Measurements from ENCODE around the gene FAM149A. TPM values are rescaled to one million over a fixed set of nuclear protein-coding genes. Genes with fewer than 3 reads are reported as not detected.
A peak's percentile ranks its signal among the peaks of the same experiment; 100 is the strongest.

The FAM149A gene
- total RNA-seq, 5 donors from 2014 or later (not counting 1 experiment from before 2014, with no cell fraction given) = 0.57 to 3.2 (median 1.1) TPM

DNA sequence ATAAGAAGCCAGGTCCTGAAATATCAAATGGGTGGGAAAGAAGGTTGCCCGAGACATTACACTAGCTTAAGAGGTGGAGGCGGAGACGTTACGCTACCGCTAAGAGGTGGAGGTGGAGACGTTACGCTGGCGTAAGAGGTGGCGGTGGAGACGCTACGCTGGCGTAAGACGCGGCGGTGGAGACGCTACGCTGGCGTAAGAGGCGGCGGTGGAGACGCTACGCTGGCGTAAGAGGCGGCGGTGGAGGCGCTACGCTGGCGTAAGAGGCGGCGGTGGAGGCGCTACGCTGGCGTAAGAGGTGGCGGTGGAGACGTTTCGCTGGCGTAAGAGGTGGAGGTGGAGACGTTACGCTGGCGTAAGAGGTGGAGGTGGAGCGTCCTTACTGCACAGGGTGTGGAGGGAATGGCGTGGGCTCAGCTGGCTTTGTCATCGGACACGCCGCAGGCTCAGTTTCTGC lies 99.6 kb downstream of the FAM149A start:
- CTCF ChIA-PET = interaction anchor here (0.7 to 2.1 kb wide), 8 partner anchors 8 to 776 kb away, joined by 4 to 17 read pairs (median 6); partner anchors contain the start of gene CYP4V2 (in 1 of the 2)
- POLR2A ChIA-PET = interaction anchor here in 1 of 2 donors (0.9 to 1.4 kb wide), 2 partner anchors 13 to 16 kb away, joined by 4 to 15 read pairs; partner anchors contain the start of gene CYP4V2
- Mint-ChIP-seq H3K36me3 (peaks cover 7% of the 10 kb centered on the region), H3K27me3 (no peaks in the 10 kb centered on the region), H3K9me3 (peaks cover 4 to 7% (median 4%) of the 10 kb centered on the region in 3 donors), H3K27ac (peak overlapping the region in 1 of 2 donors; percentile 9), H3K4me3 (peak overlapping the region in 1 of 3 donors; percentile 71), H3K4me1 (peaks cover 8 to 32% (median 13%) of the 10 kb centered on the region in 3 donors)
- 34% methylated on average over 23 of the region's 45 CpGs for WGBS (ENCODE audit: insufficient coverage)
- Histone ChIP-seq H3K4me1 (ENCODE audit: control insufficient read depth in 1 of 2, extremely low read depth in 1 of 2, insufficient read depth in 2 of 2, low read length in 2 of 2) (no peaks in the 10 kb centered on the region), H3K27ac (ENCODE audit: low read length) (peak overlapping the region; percentile 95), H3K27me3 (replicated peaks in 1 of 2; ENCODE audit: control insufficient read depth in 2 of 2, extremely low read depth in 1 of 2, insufficient read depth in 2 of 2, low read length in 1 of 2) (no peaks in the 10 kb centered on the region), H3K9me3 (no peaks in the 10 kb centered on the region), H3K4me3 (ENCODE audit: control insufficient read depth in 1 of 2, extremely low read depth in 1 of 2, low read length in 1 of 2) (peak overlapping the region in 1 of 2 donors; percentile 49), H3K36me3 (ENCODE audit: control insufficient read depth in 2 of 2, extremely low read depth in 1 of 2, insufficient read depth in 1 of 2, low read length in 1 of 2) (peaks cover 2% of the 10 kb centered on the region in 2 donors)
- ATAC-seq (replicated peaks in 1 of 4) (peak; percentile 52 to 84 (median 66)), DNase-seq (peak in 23 of 35 experiments; percentile 4 to 81 (median 52))

DNA sequence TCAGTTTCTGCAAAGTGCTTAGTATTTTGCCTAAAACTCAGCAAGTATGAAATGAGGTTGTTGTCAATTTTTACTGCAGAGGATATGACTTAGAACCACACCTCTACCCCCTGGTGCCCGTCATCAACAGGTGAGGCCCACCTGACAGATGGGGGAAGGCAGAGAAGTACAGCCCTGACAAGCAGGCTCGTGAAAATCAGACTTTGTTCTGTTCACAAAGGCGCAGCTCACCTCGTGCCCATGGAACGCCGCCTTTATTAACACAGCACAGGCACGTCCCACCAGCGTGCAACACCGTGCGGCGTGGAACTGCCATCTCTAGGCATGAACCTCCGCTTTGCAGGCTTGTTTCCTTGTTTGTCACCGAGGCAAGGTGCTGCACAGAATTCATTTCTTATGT lies 100.2 kb downstream of the FAM149A start:
- H3K27me3 Mint-ChIP-seq = no peaks in the 10 kb centered on the region
- WGBS (ENCODE audit: insufficient coverage) = 90% methylated on average over 12 of the region's 13 CpGs
- Histone ChIP-seq H3K4me3 (ENCODE audit: control insufficient read depth in 1 of 2, extremely low read depth in 1 of 2, low read length in 1 of 2) (peak overlapping the region in 1 of 2 donors; percentile 49), H3K27me3 (replicated peaks in 1 of 2; ENCODE audit: control insufficient read depth in 2 of 2, extremely low read depth in 1 of 2, insufficient read depth in 2 of 2, low read length in 1 of 2) (no peaks in the 10 kb centered on the region), H3K4me1 (ENCODE audit: control insufficient read depth in 1 of 2, extremely low read depth in 1 of 2, insufficient read depth in 2 of 2, low read length in 2 of 2) (no peaks in the 10 kb centered on the region), H3K36me3 (ENCODE audit: control insufficient read depth in 2 of 2, extremely low read depth in 1 of 2, insufficient read depth in 1 of 2, low read length in 1 of 2) (peaks cover 4 to 6% of the 10 kb centered on the region in 2 donors), H3K9me3 (peaks cover under 1% of the 10 kb centered on the region), H3K27ac (ENCODE audit: low read length) (peak overlapping the region; percentile 95)
- H3K36me3 Mint-ChIP-seq = peaks cover 13% of the 10 kb centered on the region
- DNase-seq = peak in 6 of 35 experiments; percentile 21 to 60 (median 36)
- peaks cover 4 to 7% (median 7%) of the 10 kb centered on the region in 3 donors for H3K9me3 Mint-ChIP-seq
- ATAC-seq (replicated peaks in 1 of 4) = peak in 1 of 4 experiments; percentile 52
- peaks cover 8 to 32% (median 13%) of the 10 kb centered on the region in 3 donors for H3K4me1 Mint-ChIP-seq
- POLR2A ChIA-PET = no interaction called here
- peak overlapping the region in 1 of 3 donors; percentile 71 for H3K4me3 Mint-ChIP-seq
- CTCF ChIA-PET = interaction anchor here in 1 of 2 donors (1.5 to 2.1 kb wide), 3 partner anchors 13 to 137 kb away, joined by 6 to 17 read pairs (median 6); partner anchors contain the start of gene CYP4V2
- H3K27ac Mint-ChIP-seq = no peak overlapping the region

DNA sequence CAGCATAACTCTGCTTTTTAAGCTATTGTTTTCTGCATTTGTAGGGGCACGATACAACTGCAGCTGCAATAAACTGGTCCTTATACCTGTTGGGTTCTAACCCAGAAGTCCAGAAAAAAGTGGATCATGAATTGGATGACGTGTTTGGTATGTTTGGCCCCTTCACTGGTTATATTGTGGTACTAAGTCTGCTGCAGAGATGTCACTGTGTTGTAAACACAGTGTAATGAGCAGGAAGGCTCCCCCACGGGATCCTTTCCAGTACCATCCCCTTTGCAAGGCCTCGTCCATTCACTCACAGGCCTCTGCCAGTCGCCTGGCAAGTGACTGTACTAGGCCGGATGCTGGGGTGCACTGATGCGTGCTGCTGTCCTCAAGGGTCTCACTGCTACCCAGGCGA lies 100.7 kb downstream of the FAM149A start:
- Histone ChIP-seq H3K27me3 (replicated peaks in 1 of 2; ENCODE audit: control insufficient read depth in 2 of 2, extremely low read depth in 1 of 2, insufficient read depth in 2 of 2, low read length in 1 of 2) (no peaks in the 10 kb centered on the region), H3K4me3 (ENCODE audit: control insufficient read depth in 1 of 2, extremely low read depth in 1 of 2, low read length in 1 of 2) (no peak overlapping the region), H3K27ac (ENCODE audit: low read length) (peak overlapping the region; percentile 95), H3K4me1 (ENCODE audit: control insufficient read depth in 1 of 2, extremely low read depth in 1 of 2, insufficient read depth in 2 of 2, low read length in 2 of 2) (no peaks in the 10 kb centered on the region), H3K9me3 (peaks cover 3% of the 10 kb centered on the region), H3K36me3 (ENCODE audit: control insufficient read depth in 2 of 2, extremely low read depth in 1 of 2, insufficient read depth in 1 of 2, low read length in 1 of 2) (peaks cover 4 to 6% of the 10 kb centered on the region in 2 donors)
- H3K36me3 Mint-ChIP-seq = peaks cover 18% of the 10 kb centered on the region
- H3K9me3 Mint-ChIP-seq = peaks cover 4 to 7% (median 7%) of the 10 kb centered on the region in 3 donors
- H3K4me3 Mint-ChIP-seq = peak overlapping the region in 1 of 3 donors; percentile 71
- 96% methylated on average over 4 of the region's 8 CpGs for WGBS (ENCODE audit: insufficient coverage)
- no peak for DNase-seq
- H3K4me1 Mint-ChIP-seq = peaks cover 8 to 32% (median 13%) of the 10 kb centered on the region in 3 donors
- no peak overlapping the region for H3K27ac Mint-ChIP-seq
- ChIA-PET CTCF (no interaction called here), POLR2A (no interaction called here)
- H3K27me3 Mint-ChIP-seq = no peaks in the 10 kb centered on the region
- no peak for ATAC-seq (replicated peaks in 1 of 4)

DNA sequence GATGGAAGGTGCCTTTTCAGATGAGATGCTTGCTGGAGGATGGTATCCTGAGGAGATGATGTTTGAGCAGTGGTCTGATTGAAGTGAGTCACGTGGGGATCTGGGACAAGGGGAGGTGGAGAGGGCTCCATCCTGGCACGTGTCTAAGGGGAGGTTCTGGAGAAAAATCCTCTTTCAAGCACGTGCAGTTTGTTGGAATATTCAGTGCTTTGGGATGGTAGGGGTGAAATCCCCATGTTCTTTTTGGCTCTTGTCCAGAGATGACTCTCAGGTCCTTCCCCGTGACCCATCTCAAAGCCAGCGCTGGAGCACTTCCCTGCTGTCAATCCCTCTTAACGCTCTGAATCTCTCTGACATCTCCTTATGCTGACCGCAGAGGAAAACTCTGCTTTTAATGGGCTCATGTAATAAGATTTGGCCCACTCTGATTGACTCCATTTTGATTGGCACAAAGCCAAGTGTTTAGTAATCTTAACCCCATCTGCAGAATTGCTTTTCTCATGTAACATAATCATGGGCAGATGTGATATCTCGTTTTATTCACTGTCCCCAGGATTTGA lies 112.0 kb downstream of the FAM149A start:
- Mint-ChIP-seq H3K4me3 (no peak overlapping the region), H3K27ac (no peak overlapping the region), H3K36me3 (peaks cover 16% of the 10 kb centered on the region), H3K4me1 (no peaks in the 10 kb centered on the region), H3K27me3 (no peaks in the 10 kb centered on the region), H3K9me3 (peaks cover 0 to under 1% (median 0%) of the 10 kb centered on the region in 3 donors)
- CTCF ChIA-PET = no interaction called here
- no peak for ATAC-seq (replicated peaks in 1 of 4)
- Histone ChIP-seq H3K4me3 (ENCODE audit: control insufficient read depth in 1 of 2, extremely low read depth in 1 of 2, low read length in 1 of 2) (no peak overlapping the region), H3K4me1 (ENCODE audit: control insufficient read depth in 1 of 2, extremely low read depth in 1 of 2, insufficient read depth in 2 of 2, low read length in 2 of 2) (no peaks in the 10 kb centered on the region), H3K36me3 (ENCODE audit: control insufficient read depth in 2 of 2, extremely low read depth in 1 of 2, insufficient read depth in 1 of 2, low read length in 1 of 2) (no peaks in the 10 kb centered on the region), H3K27me3 (replicated peaks in 1 of 2; ENCODE audit: control insufficient read depth in 2 of 2, extremely low read depth in 1 of 2, insufficient read depth in 2 of 2, low read length in 1 of 2) (no peaks in the 10 kb centered on the region), H3K27ac (ENCODE audit: low read length) (no peak overlapping the region), H3K9me3 (no peaks in the 10 kb centered on the region)
- WGBS (ENCODE audit: insufficient coverage) = 95% methylated on average over 3 of the region's 8 CpGs
- DNase-seq = no peak
- POLR2A ChIA-PET = no interaction called here

DNA sequence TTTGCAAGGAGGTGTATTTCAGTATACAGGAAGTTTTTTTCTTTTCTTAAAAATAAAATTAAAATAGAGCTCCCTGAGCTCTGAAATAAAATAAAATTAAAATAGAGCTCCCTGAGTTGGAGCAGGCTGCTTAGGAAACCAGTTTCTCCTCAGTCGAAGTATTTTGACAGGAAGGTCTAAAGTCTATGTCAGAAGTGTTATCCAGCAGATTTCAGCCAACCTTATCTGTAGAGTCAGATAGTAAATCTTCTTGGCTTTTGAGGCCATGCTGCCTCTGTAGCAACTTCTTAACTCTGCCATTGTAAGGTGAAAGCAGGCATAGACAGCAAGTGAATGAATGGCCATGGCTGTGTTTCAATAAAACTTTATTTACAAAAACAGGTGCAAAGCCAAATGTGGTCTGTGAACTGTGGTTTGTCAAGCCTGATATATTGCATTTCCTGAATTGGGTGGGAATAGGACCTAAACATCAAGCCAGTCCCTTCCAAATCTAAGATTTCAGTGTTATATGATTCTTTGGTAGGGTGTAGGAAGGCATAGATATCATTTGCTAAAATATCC lies 113.3 kb downstream of the FAM149A start:
- H3K4me3 ChIP-seq (ENCODE audit: control insufficient read depth in 1 of 2, extremely low read depth in 1 of 2, low read length in 1 of 2) = no peak overlapping the region
- no peak overlapping the region for H3K27ac Mint-ChIP-seq
- ChIA-PET CTCF (no interaction called here), POLR2A (no interaction called here)
- H3K9me3 Mint-ChIP-seq = peaks cover 0 to 5% (median 0%) of the 10 kb centered on the region in 3 donors
- H3K4me3 Mint-ChIP-seq = no peak overlapping the region
- no peaks in the 10 kb centered on the region for H3K4me1 Mint-ChIP-seq
- H3K36me3 ChIP-seq (ENCODE audit: control insufficient read depth in 2 of 2, extremely low read depth in 1 of 2, insufficient read depth in 1 of 2, low read length in 1 of 2) = no peaks in the 10 kb centered on the region
- no peaks in the 10 kb centered on the region for H3K27me3 ChIP-seq (replicated peaks in 1 of 2; ENCODE audit: control insufficient read depth in 2 of 2, extremely low read depth in 1 of 2, insufficient read depth in 2 of 2, low read length in 1 of 2)
- H3K9me3 ChIP-seq = no peaks in the 10 kb centered on the region
- no CpG with 5 or more reads among the region's 1 CpG for WGBS (ENCODE audit: insufficient coverage)
- H3K27me3 Mint-ChIP-seq = no peaks in the 10 kb centered on the region
- no peaks in the 10 kb centered on the region for H3K4me1 ChIP-seq (ENCODE audit: control insufficient read depth in 1 of 2, extremely low read depth in 1 of 2, insufficient read depth in 2 of 2, low read length in 2 of 2)
- ATAC-seq (replicated peaks in 1 of 4) (no peak), DNase-seq (no peak)
- peaks cover 16% of the 10 kb centered on the region for H3K36me3 Mint-ChIP-seq
- H3K27ac ChIP-seq (ENCODE audit: low read length) = no peak overlapping the region

DNA sequence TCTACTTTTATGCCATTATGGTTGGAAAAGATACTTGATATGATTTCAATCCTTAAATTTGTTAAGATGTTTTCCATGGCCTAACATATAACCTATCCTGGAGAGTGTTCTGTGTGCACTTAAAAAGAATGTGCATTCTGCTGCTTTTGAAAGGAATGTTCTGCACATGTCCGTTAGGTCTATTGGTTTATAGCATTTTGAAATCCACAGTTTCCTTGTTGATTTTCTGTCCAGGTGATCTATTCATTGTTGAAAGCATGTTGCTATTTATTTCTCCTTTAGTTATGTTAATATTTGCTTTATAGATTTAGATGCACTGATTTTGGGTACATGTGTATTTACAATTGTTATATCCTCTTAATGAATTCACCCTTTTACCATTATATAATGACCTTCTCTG lies 117.1 kb downstream of the FAM149A start:
- no peaks in the 10 kb centered on the region for H3K4me1 ChIP-seq (ENCODE audit: control insufficient read depth in 1 of 2, extremely low read depth in 1 of 2, insufficient read depth in 2 of 2, low read length in 2 of 2)

More for the DNA sequence above, 117.1 kb downstream of the FAM149A start:
- H3K27ac ChIP-seq (ENCODE audit: low read length) = no peak overlapping the region
- Mint-ChIP-seq H3K4me1 (no peaks in the 10 kb centered on the region), H3K36me3 (peaks cover 35% of the 10 kb centered on the region), H3K9me3 (peaks cover 6 to 29% (median 9%) of the 10 kb centered on the region in 3 donors), H3K27me3 (peaks cover 0 to 3% of the 10 kb centered on the region in 2 donors), H3K4me3 (no peak overlapping the region), H3K27ac (no peak overlapping the region)
- no peak for ATAC-seq (replicated peaks in 1 of 4)
- H3K36me3 ChIP-seq (ENCODE audit: control insufficient read depth in 2 of 2, extremely low read depth in 1 of 2, insufficient read depth in 1 of 2, low read length in 1 of 2) = no peaks in the 10 kb centered on the region
- no peak for DNase-seq
- ChIA-PET POLR2A (no interaction called here), CTCF (no interaction called here)
- peaks cover 2% of the 10 kb centered on the region for H3K9me3 ChIP-seq
- no peak overlapping the region for H3K4me3 ChIP-seq (ENCODE audit: control insufficient read depth in 1 of 2, extremely low read depth in 1 of 2, low read length in 1 of 2)
- 100% methylated on average over 1 of the region's 1 CpG for WGBS (ENCODE audit: insufficient coverage)
- H3K27me3 ChIP-seq (replicated peaks in 1 of 2; ENCODE audit: control insufficient read depth in 2 of 2, extremely low read depth in 1 of 2, insufficient read depth in 2 of 2, low read length in 1 of 2) = peaks cover 0 to 4% of the 10 kb centered on the region in 2 experiments

All from T-cell (primary cell).